Gastrocnemius medialis (tissue), 4 donors: ENCODE results near the gene C14orf180.

ENCODE experiments used
- CTCF ChIP-seq, 5 experiments: fragments of 450-650 bp in 3 of 5; fragments of 200-600 bp in 2 of 5; sonication (generic) in 2 of 5; IDR thresholded peaks in 4 of 5; conservative IDR thresholded peaks in 1 of 5; 1 replicate in 4 of 5; 2 replicates in 1 of 5; pipeline ENCODE4 v1.5.1; 2016 to 2019; ENCODE audit warnings: antibody characterized with exemption in 5 of 5, mild to moderate bottlenecking in 3 of 5, moderate library complexity in 3 of 5
- POLR2A ChIP-seq, 2 donors: fragments of 450-650 bp; IDR thresholded peaks; one replicate each; pipeline ENCODE4 v1.6.1; 2017; ENCODE audit warnings: antibody characterized with exemption in 2 of 2, mild to moderate bottlenecking in 2 of 2, moderate library complexity in 2 of 2

GRCh38 chr14:104633276-104634137 is 53.9 kb downstream of the C14orf180 start:
- TF ChIP-seq CTCF (IDR thresholded peaks at IDR 0.05 in 4 of 5, conservative IDR thresholded peaks at IDR 0.05 in 1 of 5) (no peak), POLR2A (IDR thresholded peaks at IDR 0.05) (no peak)
